IMR-90 (cell line): Measurements from ENCODE around the gene LPCAT2.
A peak's percentile ranks its signal among the peaks of the same experiment; 100 is the strongest.

Experiments
- BHLHE40 ChIP-seq: fragments of 150-350 bp; IDR thresholded peaks from 2 replicates; pipeline ENCODE4 v1.6.1; 2016; ENCODE audit warnings: mild to moderate bottlenecking, low read depth, low read length
- CEBPB ChIP-seq: IDR thresholded peaks from 2 replicates; pipeline ENCODE4 v1.6.1; 2012; ENCODE audit warnings: low read depth, low read length, improper control_type of control experiment
- CHD1 ChIP-seq: IDR thresholded peaks from 2 replicates; pipeline ENCODE4 v1.6.1; 2012; ENCODE audit warnings: low read depth, low read length, improper control_type of control experiment
- MAZ ChIP-seq: IDR thresholded peaks from 2 replicates; pipeline ENCODE4 v1.6.1; 2012; ENCODE audit warnings: low read depth, mild to moderate bottlenecking, low read length, improper control_type of control experiment, moderate library complexity, borderline replicate concordance
- POLR2A ChIP-seq: IDR thresholded peaks from 2 replicates; pipeline ENCODE4 v1.6.1; 2012; ENCODE audit warnings: mild to moderate bottlenecking, low read depth, low read length
- RAD21 ChIP-seq: IDR thresholded peaks from 2 replicates; pipeline ENCODE4 v1.6.1; 2012; ENCODE audit warnings: low read length, improper control_type of control experiment
- TF ChIP-seq, protein P1 (sequence below): conservative IDR thresholded peaks from 2 replicates; pipeline ENCODE4 v1.5.1; 2012; ENCODE audit warnings: mild to moderate bottlenecking, low read depth, low read length, improper control_type of control experiment
- TF ChIP-seq, protein P2 (sequence below): fragments of 150-350 bp; IDR thresholded peaks from 2 replicates; pipeline ENCODE4 v1.6.1; 2017; ENCODE audit warnings: mild to moderate bottlenecking, antibody characterized with exemption, low read length, low read depth

DNA sequence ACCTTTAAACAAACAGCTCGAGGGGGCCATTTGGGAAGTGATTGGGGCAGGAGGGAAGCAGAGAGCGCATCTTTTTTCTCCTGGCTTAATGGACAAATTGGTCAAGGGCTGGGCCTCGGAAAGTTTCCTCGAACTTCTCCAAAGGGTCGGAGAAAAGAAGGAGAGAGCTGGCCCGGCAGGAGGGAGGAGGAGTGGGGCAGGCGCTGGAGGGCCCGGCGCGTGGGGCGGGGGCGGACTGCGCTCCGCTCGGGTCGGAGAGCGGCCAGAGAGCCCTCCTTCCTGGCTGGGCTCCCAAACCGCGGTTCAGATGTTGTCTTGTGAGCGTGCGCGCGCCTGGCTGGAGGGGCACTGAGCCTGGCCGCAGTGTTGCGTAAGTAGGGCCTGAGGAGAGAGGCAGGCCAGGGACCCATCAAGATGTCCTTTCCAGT lies 28.6 kb upstream of the LPCAT2 start:
- TF ChIP-seq, protein P1, sequence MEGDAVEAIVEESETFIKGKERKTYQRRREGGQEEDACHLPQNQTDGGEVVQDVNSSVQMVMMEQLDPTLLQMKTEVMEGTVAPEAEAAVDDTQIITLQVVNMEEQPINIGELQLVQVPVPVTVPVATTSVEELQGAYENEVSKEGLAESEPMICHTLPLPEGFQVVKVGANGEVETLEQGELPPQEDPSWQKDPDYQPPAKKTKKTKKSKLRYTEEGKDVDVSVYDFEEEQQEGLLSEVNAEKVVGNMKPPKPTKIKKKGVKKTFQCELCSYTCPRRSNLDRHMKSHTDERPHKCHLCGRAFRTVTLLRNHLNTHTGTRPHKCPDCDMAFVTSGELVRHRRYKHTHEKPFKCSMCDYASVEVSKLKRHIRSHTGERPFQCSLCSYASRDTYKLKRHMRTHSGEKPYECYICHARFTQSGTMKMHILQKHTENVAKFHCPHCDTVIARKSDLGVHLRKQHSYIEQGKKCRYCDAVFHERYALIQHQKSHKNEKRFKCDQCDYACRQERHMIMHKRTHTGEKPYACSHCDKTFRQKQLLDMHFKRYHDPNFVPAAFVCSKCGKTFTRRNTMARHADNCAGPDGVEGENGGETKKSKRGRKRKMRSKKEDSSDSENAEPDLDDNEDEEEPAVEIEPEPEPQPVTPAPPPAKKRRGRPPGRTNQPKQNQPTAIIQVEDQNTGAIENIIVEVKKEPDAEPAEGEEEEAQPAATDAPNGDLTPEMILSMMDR, result no peak
- TF ChIP-seq POLR2A, result peak; percentile 72; the same call in 1 of the 2 replicates
- TF ChIP-seq CEBPB, result peak; percentile 100
- TF ChIP-seq, protein P2, sequence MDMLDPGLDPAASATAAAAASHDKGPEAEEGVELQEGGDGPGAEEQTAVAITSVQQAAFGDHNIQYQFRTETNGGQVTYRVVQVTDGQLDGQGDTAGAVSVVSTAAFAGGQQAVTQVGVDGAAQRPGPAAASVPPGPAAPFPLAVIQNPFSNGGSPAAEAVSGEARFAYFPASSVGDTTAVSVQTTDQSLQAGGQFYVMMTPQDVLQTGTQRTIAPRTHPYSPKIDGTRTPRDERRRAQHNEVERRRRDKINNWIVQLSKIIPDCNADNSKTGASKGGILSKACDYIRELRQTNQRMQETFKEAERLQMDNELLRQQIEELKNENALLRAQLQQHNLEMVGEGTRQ, result no peak
- peak; percentile 90; the same call in 1 of the 2 replicates for TF ChIP-seq MAZ
- TF ChIP-seq CHD1, result no peak
- TF ChIP-seq BHLHE40, result peak; percentile 75
- TF ChIP-seq RAD21, result no peak
